Suprapubic skin (tissue), 4 donors: ENCODE measurements around the gene PGBD5. TPM values are rescaled to one million over a fixed set of nuclear protein-coding genes. Genes with fewer than 3 reads are reported as not detected.
A peak's percentile ranks its signal among the peaks of the same experiment; 100 is the strongest.

Experiments
- DNase-seq, 2 donors: peaks; one replicate each; pipeline ENCODE4 v3.0.0-alpha.2; 2019; ENCODE audit warnings: low spot score in 2 of 2
- H3K27ac ChIP-seq: fragments of 200-600 bp; sonication (generic); one replicate; pipeline ENCODE4 v1.5.1; 2019
- H3K27me3 ChIP-seq: fragments of 200-600 bp; sonication (generic); one replicate; pipeline ENCODE4 v1.5.1; 2019
- H3K36me3 ChIP-seq: fragments of 200-600 bp; sonication (generic); one replicate; pipeline ENCODE4 v1.5.1; 2019
- H3K4me1 ChIP-seq: fragments of 200-600 bp; sonication (generic); one replicate; pipeline ENCODE4 v1.5.1; 2019
- H3K4me3 ChIP-seq: fragments of 200-600 bp; sonication (generic); one replicate; pipeline ENCODE4 v1.5.1; 2019; ENCODE audit warnings: mild to moderate bottlenecking
- H3K9me3 ChIP-seq: fragments of 200-600 bp; sonication (generic); one replicate; pipeline ENCODE4 v1.5.1; 2019
- EP300 ChIP-seq: sonication (generic); formaldehyde crosslinking; IDR thresholded peaks from one replicate; pipeline ENCODE4 v1.6.1; 2017; ENCODE audit warnings: antibody characterized with exemption
- POLR2A ChIP-seq, 2 donors: fragments of 450-650 bp; IDR thresholded peaks; one replicate each; pipeline ENCODE4 v1.6.1; 2017; ENCODE audit warnings: antibody characterized with exemption in 2 of 2, mild to moderate bottlenecking in 2 of 2, moderate library complexity in 2 of 2
- POLR2AphosphoS5 ChIP-seq, 3 donors: sonication (generic); formaldehyde crosslinking; IDR thresholded peaks; one replicate each; pipeline ENCODE4 v1.6.1; 2017; ENCODE audit warnings: antibody characterized with exemption in 3 of 3
- WGBS: methylation state at CpG from one replicate; pipeline ENCODE4 v1.1.5; 2018; 5-methylcytosine and 5-hydroxymethylcytosine counted together
- total RNA-seq, 4 donors: library from RNA; depleted of rRNA; stranded (reverse); fragments of >200 nt; gene quantifications; one replicate each; pipeline ENCODE4 v1.1.0, GENCODE V29; 2016
- TF ChIP-seq, protein P1 (sequence below), 2 donors: fragments of 200-600 bp in 1 of 2; fragments of 450-650 bp in 1 of 2; sonication (generic) in 1 of 2; IDR thresholded peaks; one replicate each; pipeline ENCODE4 v1.5.1; 2016 to 2019; ENCODE audit warnings: antibody characterized with exemption in 2 of 2, mild to moderate bottlenecking in 1 of 2, moderate library complexity in 1 of 2

Gene PGBD5
- total RNA-seq, 4 donors from 2014 or later = 0.16 to 1.4 (median 0.51) TPM

DNA sequence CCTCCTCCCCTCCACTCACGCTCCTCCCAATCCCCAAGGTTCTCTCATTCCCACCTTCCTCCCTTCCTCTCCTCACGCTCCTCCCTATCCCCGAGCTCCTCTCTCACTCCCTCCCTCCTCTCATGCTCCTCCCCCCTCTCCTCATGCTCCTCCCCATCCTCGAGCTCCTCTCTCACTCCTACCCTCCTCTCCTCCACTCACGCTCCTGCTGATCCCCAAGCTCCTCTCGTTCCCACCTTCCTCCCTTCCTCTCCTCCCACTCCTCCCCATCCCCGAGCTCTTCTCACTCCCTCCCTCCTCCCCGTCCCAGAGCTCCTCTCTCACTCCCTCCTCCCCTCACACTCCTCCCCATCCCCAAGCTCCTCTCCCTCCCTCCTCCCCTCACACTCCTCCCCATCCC, 31.4 kb downstream of the PGBD5 start:
- no peaks in the 10 kb centered on the region for H3K9me3 ChIP-seq
- TF ChIP-seq POLR2A (IDR thresholded peaks at IDR 0.05) (no peak), EP300 (no peak), POLR2AphosphoS5 (IDR thresholded peaks at IDR 0.05) (no peak)
- TF ChIP-seq, protein P1, sequence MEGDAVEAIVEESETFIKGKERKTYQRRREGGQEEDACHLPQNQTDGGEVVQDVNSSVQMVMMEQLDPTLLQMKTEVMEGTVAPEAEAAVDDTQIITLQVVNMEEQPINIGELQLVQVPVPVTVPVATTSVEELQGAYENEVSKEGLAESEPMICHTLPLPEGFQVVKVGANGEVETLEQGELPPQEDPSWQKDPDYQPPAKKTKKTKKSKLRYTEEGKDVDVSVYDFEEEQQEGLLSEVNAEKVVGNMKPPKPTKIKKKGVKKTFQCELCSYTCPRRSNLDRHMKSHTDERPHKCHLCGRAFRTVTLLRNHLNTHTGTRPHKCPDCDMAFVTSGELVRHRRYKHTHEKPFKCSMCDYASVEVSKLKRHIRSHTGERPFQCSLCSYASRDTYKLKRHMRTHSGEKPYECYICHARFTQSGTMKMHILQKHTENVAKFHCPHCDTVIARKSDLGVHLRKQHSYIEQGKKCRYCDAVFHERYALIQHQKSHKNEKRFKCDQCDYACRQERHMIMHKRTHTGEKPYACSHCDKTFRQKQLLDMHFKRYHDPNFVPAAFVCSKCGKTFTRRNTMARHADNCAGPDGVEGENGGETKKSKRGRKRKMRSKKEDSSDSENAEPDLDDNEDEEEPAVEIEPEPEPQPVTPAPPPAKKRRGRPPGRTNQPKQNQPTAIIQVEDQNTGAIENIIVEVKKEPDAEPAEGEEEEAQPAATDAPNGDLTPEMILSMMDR (IDR thresholded peaks at IDR 0.05) = no peak
- H3K4me1 ChIP-seq = no peaks in the 10 kb centered on the region
- no peak overlapping the region for H3K27ac ChIP-seq
- peaks cover 3% of the 10 kb centered on the region for H3K27me3 ChIP-seq
- WGBS = 85% methylated on average over 8 of the region's 8 CpGs
- H3K36me3 ChIP-seq = no peaks in the 10 kb centered on the region
- no peak for DNase-seq
- no peak overlapping the region for H3K4me3 ChIP-seq

DNA sequence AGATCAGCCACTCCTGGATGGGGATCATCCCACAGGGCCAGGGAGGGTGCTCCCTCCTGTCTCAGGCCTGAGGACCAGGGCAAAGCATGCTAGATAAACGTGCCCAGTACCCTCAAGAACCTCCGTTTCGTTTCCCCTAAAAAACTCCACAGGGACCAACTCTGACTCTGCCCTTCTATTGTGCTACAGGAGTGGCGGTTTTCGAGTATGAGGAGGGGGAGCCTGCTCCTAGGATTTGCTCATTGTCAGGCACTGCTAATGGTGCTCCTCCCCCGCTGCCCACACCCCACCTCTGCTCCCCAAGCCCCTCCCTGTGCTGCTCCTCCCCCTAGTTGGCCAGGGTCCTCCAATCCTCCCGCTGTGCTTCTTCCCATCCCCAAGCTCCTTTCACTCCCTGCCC, 32.0 kb downstream of the PGBD5 start:
- H3K9me3 ChIP-seq = no peaks in the 10 kb centered on the region
- H3K27ac ChIP-seq = no peak overlapping the region
- H3K27me3 ChIP-seq = peaks cover 3% of the 10 kb centered on the region
- WGBS = 75% methylated on average over 7 of the region's 7 CpGs
- TF ChIP-seq, protein P1 (IDR thresholded peaks at IDR 0.05) = no peak
- TF ChIP-seq EP300 = no peak
- TF ChIP-seq POLR2A (IDR thresholded peaks at IDR 0.05) = no peak
- no peak for TF ChIP-seq POLR2AphosphoS5 (IDR thresholded peaks at IDR 0.05)
- no peaks in the 10 kb centered on the region for H3K4me1 ChIP-seq
- no peak overlapping the region for H3K4me3 ChIP-seq
- DNase-seq = no peak
- no peaks in the 10 kb centered on the region for H3K36me3 ChIP-seq

DNA sequence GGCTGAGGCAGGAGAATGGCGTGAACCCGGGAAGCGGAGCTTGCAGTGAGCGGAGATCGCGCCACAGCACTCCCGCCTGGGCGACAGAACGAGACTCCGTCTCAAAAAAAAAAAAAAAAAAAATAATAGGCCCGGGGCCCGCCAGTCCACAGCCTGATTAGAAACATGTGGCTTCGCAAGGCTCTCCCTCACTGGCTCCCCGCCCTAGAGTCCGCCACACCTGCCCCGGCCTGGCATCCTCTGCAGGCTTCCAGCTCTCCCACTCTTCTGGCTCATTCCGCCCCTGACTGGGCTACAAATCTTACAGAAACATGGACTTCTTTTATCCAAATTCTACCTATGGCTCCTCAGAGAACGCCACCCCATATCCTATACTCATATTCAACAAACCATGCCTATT, 32.4 kb downstream of the PGBD5 start:
- WGBS = 86% methylated on average over 16 of the region's 18 CpGs
- H3K9me3 ChIP-seq = no peaks in the 10 kb centered on the region
- DNase-seq = no peak
- H3K27me3 ChIP-seq = peaks cover 3% of the 10 kb centered on the region
- H3K4me3 ChIP-seq = no peak overlapping the region
- H3K27ac ChIP-seq = no peak overlapping the region
- TF ChIP-seq EP300 = no peak
- no peak for TF ChIP-seq POLR2A (IDR thresholded peaks at IDR 0.05)
- TF ChIP-seq POLR2AphosphoS5 (IDR thresholded peaks at IDR 0.05) = no peak
- TF ChIP-seq, protein P1 (IDR thresholded peaks at IDR 0.05) = no peak
- no peaks in the 10 kb centered on the region for H3K4me1 ChIP-seq
- H3K36me3 ChIP-seq = no peaks in the 10 kb centered on the region

DNA sequence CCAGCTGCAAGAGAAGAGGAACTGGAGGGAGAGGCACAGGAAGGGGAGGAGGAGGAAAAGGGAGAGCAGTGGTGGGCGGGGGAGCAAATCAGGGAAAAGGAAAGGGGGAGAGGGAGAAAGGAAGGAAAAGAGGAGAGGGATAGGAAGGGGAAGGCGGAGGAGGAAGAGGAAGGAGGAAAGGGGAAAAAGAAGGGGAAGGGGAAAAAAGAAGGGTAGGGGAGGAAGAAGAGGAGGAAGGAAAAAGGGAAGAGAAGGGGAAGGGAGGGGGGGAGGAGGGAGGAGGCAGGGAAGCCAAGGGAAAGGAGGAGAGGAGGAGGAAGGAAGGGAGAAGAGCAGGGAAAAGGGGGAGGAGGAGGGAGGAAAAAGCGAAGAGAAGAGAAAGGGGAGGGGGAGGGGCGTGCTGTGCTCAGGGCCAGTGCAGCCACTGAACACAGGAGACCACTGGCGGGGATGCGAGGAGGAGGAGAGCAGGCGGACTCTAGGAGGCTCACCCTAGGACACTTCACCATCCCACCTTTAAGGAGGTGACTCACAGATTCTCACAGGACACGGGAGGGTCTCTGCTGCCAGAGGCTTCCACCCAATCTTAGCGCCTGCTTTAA, 33.1 kb downstream of the PGBD5 start:
- WGBS = 83% methylated on average over 9 of the region's 9 CpGs
- DNase-seq = no peak
- H3K36me3 ChIP-seq = no peaks in the 10 kb centered on the region
- H3K4me1 ChIP-seq = no peaks in the 10 kb centered on the region
- H3K4me3 ChIP-seq = no peak overlapping the region
- H3K9me3 ChIP-seq = no peaks in the 10 kb centered on the region
- H3K27me3 ChIP-seq = peaks cover 3% of the 10 kb centered on the region
- no peak overlapping the region for H3K27ac ChIP-seq
- TF ChIP-seq, protein P1 (IDR thresholded peaks at IDR 0.05) = no peak
- TF ChIP-seq EP300 = no peak
- no peak for TF ChIP-seq POLR2A (IDR thresholded peaks at IDR 0.05)
- no peak for TF ChIP-seq POLR2AphosphoS5 (IDR thresholded peaks at IDR 0.05)

DNA sequence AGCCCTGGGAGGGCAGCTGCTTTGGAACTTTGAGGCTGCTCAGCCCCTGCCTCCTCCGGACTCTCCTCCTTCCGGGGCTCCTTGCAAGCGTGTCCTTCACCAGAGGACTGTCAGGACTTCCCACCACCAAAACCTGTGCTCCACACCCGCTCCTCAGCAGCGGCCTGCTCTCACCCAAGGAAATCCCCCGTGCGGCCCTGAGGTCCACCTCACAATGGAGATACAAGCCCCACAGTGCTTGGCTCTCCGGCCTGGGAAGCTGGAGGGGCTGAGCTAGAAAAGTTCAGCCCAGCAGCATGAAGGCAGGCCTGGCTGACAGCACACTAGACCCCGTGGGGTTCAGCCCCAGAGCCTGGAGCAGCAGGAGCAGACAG, 33.6 kb downstream of the PGBD5 start:
- DNase-seq = peak in 1 of 2 donors; percentile 77
- Histone ChIP-seq H3K4me3 (no peak overlapping the region), H3K36me3 (no peaks in the 10 kb centered on the region), H3K4me1 (no peaks in the 10 kb centered on the region), H3K27ac (no peak overlapping the region), H3K27me3 (no peaks in the 10 kb centered on the region), H3K9me3 (no peaks in the 10 kb centered on the region)
- WGBS = 68% methylated on average over 9 of the region's 9 CpGs
- TF ChIP-seq POLR2AphosphoS5 (IDR thresholded peaks at IDR 0.05) (no peak), POLR2A (IDR thresholded peaks at IDR 0.05) (no peak), EP300 (no peak)
- TF ChIP-seq, protein P1 (IDR thresholded peaks at IDR 0.05) = no peak
